IMR-90 (cell line): Measurements from ENCODE around the gene URI1. TPM values are rescaled to one million over a fixed set of nuclear protein-coding genes. Genes with fewer than 3 reads are reported as not detected.

Experiments used
- ATAC-seq: fragments of 200-7000 bp; cut with Tn5 transposase; 2 replicates; pipeline ENCODE4 v1.9.1; 2020; ENCODE audit warnings: low read depth, mild to moderate bottlenecking, moderate library complexity
- BruUV-seq: library from RNA; stranded (reverse); fragments of 400-500 nt; replicated peaks from 2 replicates; lab custom pipeline; 2021; lab: Mats Ljungman, UMichigan
- CTCF ChIA-PET: fragments of 300-600 bp; formaldehyde crosslinking; extraction: SDS; loops from one replicate; lab custom pipeline; 2021; ENCODE audit warnings: antibody characterized with exemption; lab: Yijun Ruan, JAX
- POLR2A ChIA-PET: fragments of 300-600 bp; sonication (Branson Sonifier 250); formaldehyde crosslinking; loops from one replicate; lab custom pipeline; 2022; ENCODE audit warnings: antibody characterized with exemption; ENCODE audit not compliant: unreplicated experiment; lab: Charles Lee
- DNase-seq: peaks from one replicate; pipeline ENCODE4 v3.0.0; 2013
- H2AFZ ChIP-seq: replicated peaks from 2 replicates; pipeline ENCODE3; 2013; ENCODE audit warnings: low read length, mild to moderate bottlenecking; ENCODE audit not compliant: poor library complexity
- H2AK5ac ChIP-seq: 2 replicates; pipeline ENCODE4 v1.6.1; 2013; ENCODE audit warnings: low read depth, low read length, inconsistent platforms
- H2AK9ac ChIP-seq: replicated peaks from 2 replicates; pipeline ENCODE3; 2013; ENCODE audit warnings: mild to moderate bottlenecking, low read depth, low read length, moderate library complexity; ENCODE audit not compliant: poor library complexity
- H2BK120ac ChIP-seq: 2 replicates; pipeline ENCODE4 v1.6.1; 2013; ENCODE audit warnings: low read depth, low read length, inconsistent platforms
- H2BK15ac ChIP-seq: 3 replicates; pipeline ENCODE4 v1.6.1; 2013; ENCODE audit warnings: low read depth, low read length, inconsistent platforms
- H2BK20ac ChIP-seq: 2 replicates; pipeline ENCODE4 v1.6.1; 2013; ENCODE audit warnings: low read depth, mild to moderate bottlenecking, inconsistent platforms, low read length, moderate library complexity
- H2BK5ac ChIP-seq: 2 replicates; pipeline ENCODE4 v1.6.1; 2013; ENCODE audit warnings: mild to moderate bottlenecking, low read depth, low read length, inconsistent platforms; ENCODE audit not compliant: poor library complexity, severe bottlenecking
- H3K14ac ChIP-seq: replicated peaks from 2 replicates; pipeline ENCODE4 v1.6.1; 2013; ENCODE audit warnings: low read depth, low read length, inconsistent platforms
- H3K18ac ChIP-seq: 2 replicates; pipeline ENCODE4 v1.6.1; 2013; ENCODE audit warnings: low read depth, low read length, control low read depth
- H3K23ac ChIP-seq: 2 replicates; pipeline ENCODE4 v1.6.1; 2013; ENCODE audit warnings: low read depth, low read length, inconsistent platforms
- H3K27ac ChIP-seq: 2 replicates; pipeline ENCODE4 v1.5.1; 2013; ENCODE audit warnings: mild to moderate bottlenecking, control low read depth, low read length; ENCODE audit not compliant: insufficient read depth
- H3K27me3 ChIP-seq: 2 replicates; pipeline ENCODE4 v1.6.1; 2013; ENCODE audit warnings: low read length; ENCODE audit not compliant: control insufficient read depth, insufficient read depth
- H3K36me3 ChIP-seq: 2 replicates; pipeline ENCODE4 v1.6.1; 2013; ENCODE audit warnings: low read length, mixed read lengths; ENCODE audit not compliant: control insufficient read depth, insufficient read depth
- H3K4ac ChIP-seq: 2 replicates; pipeline ENCODE4 v1.6.1; 2013; ENCODE audit warnings: low read depth, low read length, inconsistent platforms
- H3K4me1 ChIP-seq: 2 replicates; pipeline ENCODE4 v1.6.1; 2013; ENCODE audit warnings: low read length, mixed read lengths; ENCODE audit not compliant: control insufficient read depth, insufficient read depth
- H3K4me2 ChIP-seq: 2 replicates; pipeline ENCODE4 v1.6.1; 2013; ENCODE audit warnings: low read depth, mild to moderate bottlenecking, control low read depth, low read length, moderate library complexity
- H3K4me3 ChIP-seq: 2 replicates; pipeline ENCODE4 v1.5.1; 2013; ENCODE audit warnings: low read depth, mild to moderate bottlenecking, control low read depth, low read length, moderate library complexity; ENCODE audit not compliant: insufficient read depth
- H3K56ac ChIP-seq: 2 replicates; pipeline ENCODE4 v1.6.1; 2013; ENCODE audit warnings: low read length, inconsistent platforms; ENCODE audit not compliant: insufficient read depth; ENCODE audit errors: extremely low read depth
- H3K79me1 ChIP-seq, 2 experiments: 2 replicates each; pipeline ENCODE4 v1.6.1; 2013; ENCODE audit warnings: low read length in 2 of 2, inconsistent platforms in 1 of 2, low read depth in 1 of 2
- H3K9ac ChIP-seq: 2 replicates; pipeline ENCODE4 v1.6.1; 2013; ENCODE audit warnings: low read depth, low read length, control low read depth
- H3K9me1 ChIP-seq: 2 replicates; pipeline ENCODE4 v1.6.1; 2013; ENCODE audit warnings: low read length, inconsistent platforms; ENCODE audit not compliant: insufficient read depth
- H3K9me3 ChIP-seq: 2 replicates; pipeline ENCODE4 v1.6.1; 2013; ENCODE audit warnings: low read length; ENCODE audit not compliant: control insufficient read depth, insufficient read depth
- H4K20me1 ChIP-seq: 2 replicates; pipeline ENCODE4 v1.6.1; 2013; ENCODE audit warnings: low read length, inconsistent platforms; ENCODE audit not compliant: insufficient read depth
- H4K5ac ChIP-seq: 2 replicates; pipeline ENCODE4 v1.6.1; 2013; ENCODE audit warnings: mild to moderate bottlenecking, low read depth, low read length, control low read depth
- H4K8ac ChIP-seq, 2 experiments: 2 replicates each; pipeline ENCODE4 v1.6.1; 2013; ENCODE audit warnings: low read depth in 2 of 2, low read length in 2 of 2, control low read depth in 1 of 2, inconsistent platforms in 1 of 2
- H4K91ac ChIP-seq: 2 replicates; pipeline ENCODE4 v1.6.1; 2013; ENCODE audit warnings: low read depth, low read length, inconsistent platforms; ENCODE audit not compliant: insufficient read depth
- CEBPB ChIP-seq: IDR thresholded peaks from 2 replicates; pipeline ENCODE4 v1.6.1; 2012; ENCODE audit warnings: low read depth, low read length, improper control_type of control experiment
- FOS ChIP-seq: fragments of 150-350 bp; IDR thresholded peaks from 2 replicates; pipeline ENCODE4 v1.6.1; 2016; ENCODE audit warnings: low read depth, low read length
- MXI1 ChIP-seq: IDR thresholded peaks from 2 replicates; pipeline ENCODE4 v1.6.1; 2012; ENCODE audit warnings: low read depth, mild to moderate bottlenecking, low read length, moderate library complexity, borderline replicate concordance
- POLR2A ChIP-seq: IDR thresholded peaks from 2 replicates; pipeline ENCODE4 v1.6.1; 2012; ENCODE audit warnings: mild to moderate bottlenecking, low read depth, low read length
- RAD21 ChIP-seq: IDR thresholded peaks from 2 replicates; pipeline ENCODE4 v1.6.1; 2012; ENCODE audit warnings: low read length, improper control_type of control experiment
- RCOR1 ChIP-seq: IDR thresholded peaks from 2 replicates; pipeline ENCODE4 v1.6.1; 2012; ENCODE audit warnings: mild to moderate bottlenecking, low read length, improper control_type of control experiment; ENCODE audit not compliant: insufficient replicate concordance
- RFX5 ChIP-seq: IDR thresholded peaks from 2 replicates; pipeline ENCODE4 v1.8.0; 2012; ENCODE audit warnings: low read depth, mild to moderate bottlenecking, low read length, moderate library complexity
- SMC3 ChIP-seq: fragments of 150-350 bp; IDR thresholded peaks from 2 replicates; pipeline ENCODE4 v1.6.1; 2016; ENCODE audit warnings: low read depth, mild to moderate bottlenecking, antibody characterized with exemption, low read length, moderate library complexity
- WGBS, 2 experiments: methylation state at CpG; one replicate each; pipeline versions ENCODE4 v1.1.5 to v1.1.7; 2013; ENCODE audit warnings: missing lambda C conversion rate in 2 of 2; ENCODE audit not compliant: insufficient read length in 1 of 2; ENCODE audit errors: extremely low coverage in 2 of 2; 5-methylcytosine and 5-hydroxymethylcytosine counted together
- dilution Hi-C: fragments of 300-500 bp; cut with HindIII; formaldehyde crosslinking; loops from one replicate; pipeline ENCODE4 v1.14.3; 2018; ENCODE audit warnings: low sequenced_read_pairs; ENCODE audit not compliant: unreplicated experiment
- in situ Hi-C: fragments of 300-500 bp; cut with MboI; formaldehyde crosslinking; loops from 3 replicates; pipeline ENCODE4 v1.14.3; 2019; ENCODE audit warnings: low sequenced_read_pairs, inconsistent platforms, mixed read lengths
- intact Hi-C: fragments of 100-400 bp; cut with micrococcal nuclease; formaldehyde crosslinking; loops from 2 replicates; pipeline ENCODE4 v1.10.0; 2022
- polyA plus RNA-seq, 3 experiments: library from polyadenylated mRNA; depleted of rRNA; stranded (reverse); fragments of >200 nt; gene quantifications; 2 replicates each; pipeline ENCODE4 v1.2.3, GENCODE V29; 2012; ENCODE audit warnings: low replicate concordance in 1 of 3
- total RNA-seq: library from RNA; depleted of rRNA; stranded (reverse); fragments of >200 nt; gene quantifications from 2 replicates; pipeline ENCODE4 v1.2.3, GENCODE V29; 2012
- TF ChIP-seq, protein P1 (sequence below): conservative IDR thresholded peaks from 2 replicates; pipeline ENCODE4 v1.5.1; 2012; ENCODE audit warnings: mild to moderate bottlenecking, low read depth, low read length, improper control_type of control experiment

Gene URI1
- total and polyA plus RNA-seq, 2 of the 4 experiments (the other 2 are of a cell fraction), result 43.2 to 45.3 TPM

DNA sequence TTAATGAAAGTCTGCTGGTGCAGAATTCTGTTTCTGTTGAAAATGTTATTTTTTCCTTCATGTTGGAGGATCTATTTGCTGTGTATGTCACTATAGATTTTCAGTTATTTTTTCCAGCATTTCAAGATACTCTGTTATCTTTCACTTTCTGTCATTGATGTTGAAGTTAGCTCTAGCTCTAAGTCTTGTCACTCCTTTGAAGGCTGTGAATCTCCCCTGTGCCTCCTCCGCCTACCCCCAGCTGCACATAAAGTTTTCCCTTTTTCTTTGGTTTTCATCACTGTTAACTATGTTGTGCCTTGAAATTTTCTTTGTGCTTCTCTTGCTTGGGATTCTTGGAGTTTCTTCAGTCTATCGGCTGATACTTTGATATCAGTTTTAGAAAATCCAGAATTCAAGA lies 20.8 kb downstream of the URI1 start:
- Histone ChIP-seq H2BK5ac (no peak overlapping the region), H2BK20ac (no peak overlapping the region), H3K79me1 (peaks cover 28 to 46% of the 10 kb centered on the region in 2 experiments), H3K18ac (no peak overlapping the region), H3K9ac (no peak overlapping the region), H3K56ac (no peak overlapping the region), H2AK5ac (no peak overlapping the region), H3K4ac (no peak overlapping the region), H3K4me2 (peak overlapping the region; percentile 34; the same call in 1 of the 2 replicates), H2AFZ (no peak overlapping the region), H3K9me3 (no peaks in the 10 kb centered on the region), H3K9me1 (peaks cover 3% of the 10 kb centered on the region; the same call in 1 of the 2 replicates), H4K91ac (no peak overlapping the region), H3K27me3 (no peaks in the 10 kb centered on the region), H3K14ac (no peak overlapping the region), H4K8ac (no peak overlapping the region), H2AK9ac (no peak overlapping the region), H4K20me1 (peaks cover 29% of the 10 kb centered on the region), H2BK120ac (no peak overlapping the region), H3K4me3 (no peak overlapping the region), H3K36me3 (no peaks in the 10 kb centered on the region), H4K5ac (peak overlapping the region; percentile 55; the same call in 1 of the 2 replicates), H3K4me1 (peaks cover 25% of the 10 kb centered on the region), H3K27ac (no peak overlapping the region), H2BK15ac (no peak overlapping the region), H3K23ac (0 out of 2 replicates have a peak overlapping the region, but pooled peaks have one; percentile 34)
- dilution Hi-C loops (no loop called here), intact Hi-C loops (no loop called here), in situ Hi-C loops (no loop called here)
- no peak for TF ChIP-seq SMC3
- no peak for TF ChIP-seq RFX5
- TF ChIP-seq RCOR1, result no peak
- TF ChIP-seq FOS, result no peak
- no peak for TF ChIP-seq POLR2A
- no peak for TF ChIP-seq CEBPB
- TF ChIP-seq, protein P1, sequence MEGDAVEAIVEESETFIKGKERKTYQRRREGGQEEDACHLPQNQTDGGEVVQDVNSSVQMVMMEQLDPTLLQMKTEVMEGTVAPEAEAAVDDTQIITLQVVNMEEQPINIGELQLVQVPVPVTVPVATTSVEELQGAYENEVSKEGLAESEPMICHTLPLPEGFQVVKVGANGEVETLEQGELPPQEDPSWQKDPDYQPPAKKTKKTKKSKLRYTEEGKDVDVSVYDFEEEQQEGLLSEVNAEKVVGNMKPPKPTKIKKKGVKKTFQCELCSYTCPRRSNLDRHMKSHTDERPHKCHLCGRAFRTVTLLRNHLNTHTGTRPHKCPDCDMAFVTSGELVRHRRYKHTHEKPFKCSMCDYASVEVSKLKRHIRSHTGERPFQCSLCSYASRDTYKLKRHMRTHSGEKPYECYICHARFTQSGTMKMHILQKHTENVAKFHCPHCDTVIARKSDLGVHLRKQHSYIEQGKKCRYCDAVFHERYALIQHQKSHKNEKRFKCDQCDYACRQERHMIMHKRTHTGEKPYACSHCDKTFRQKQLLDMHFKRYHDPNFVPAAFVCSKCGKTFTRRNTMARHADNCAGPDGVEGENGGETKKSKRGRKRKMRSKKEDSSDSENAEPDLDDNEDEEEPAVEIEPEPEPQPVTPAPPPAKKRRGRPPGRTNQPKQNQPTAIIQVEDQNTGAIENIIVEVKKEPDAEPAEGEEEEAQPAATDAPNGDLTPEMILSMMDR, result no peak
- TF ChIP-seq MXI1, result no peak
- no peak for TF ChIP-seq RAD21
- DNase-seq (no peak), ATAC-seq (no peak)
- no TSS peak for BruUV-seq
- ChIA-PET POLR2A (no interaction called here), CTCF (no interaction called here)
- WGBS, 2 experiments, result 100% methylated on average over 1 of the region's 2 CpGs; no CpG with 5 or more reads in 1 of the 2 experiments
